Progenitor cell of endocrine pancreas (in vitro differentiated cells): ENCODE measurements around the gene CORO6. TPM values are rescaled to one million over a fixed set of nuclear protein-coding genes. Genes with fewer than 3 reads are reported as not detected.

Experiments
- DNase-seq: peaks from one replicate; pipeline ENCODE4 v3.0.0; 2021; ENCODE audit warnings: low spot score; ENCODE audit not compliant: unreplicated experiment
- H3K27ac Mint-ChIP-seq: 2 replicates; pipeline ENCODE4 v1.8.0; 2021; ENCODE audit warnings: mild to moderate bottlenecking, moderate library complexity, mixed read lengths
- H3K27me3 Mint-ChIP-seq: 2 replicates; pipeline ENCODE4 v1.8.0; 2021; ENCODE audit warnings: mixed read lengths
- H3K36me3 Mint-ChIP-seq: 2 replicates; pipeline ENCODE4 v1.8.0; 2022; ENCODE audit warnings: mixed read lengths; ENCODE audit not compliant: insufficient read depth
- H3K4me1 Mint-ChIP-seq: 2 replicates; pipeline ENCODE4 v1.8.0; 2021; ENCODE audit warnings: low read depth, mixed read lengths
- H3K4me3 Mint-ChIP-seq: 2 replicates; pipeline ENCODE4 v1.8.0; 2021; ENCODE audit warnings: low read depth, mild to moderate bottlenecking, moderate library complexity, mixed read lengths
- H3K9me3 Mint-ChIP-seq: 2 replicates; pipeline ENCODE4 v1.8.0; 2021; ENCODE audit warnings: low read depth, mixed read lengths
- CTCF ChIP-seq: fragments of 200-600 bp; sonication (generic); IDR thresholded peaks from one replicate; pipeline ENCODE4 v1.5.0; 2021; ENCODE audit warnings: antibody characterized with exemption, mild to moderate bottlenecking; ENCODE audit not compliant: unreplicated experiment
- long read RNA-seq: library from polyadenylated mRNA; unstranded; transcript quantifications from one replicate; pipeline ENCODE4 v2.0.0, GENCODE V29; 2020
- total RNA-seq: library from RNA; stranded (reverse); gene quantifications from 2 replicates; pipeline ENCODE4 v1.2.1, GENCODE V29; 2021

The CORO6 gene
- 0.27 TPM in 1 of 2 replicates, not detected in the other for total RNA-seq
- long read RNA-seq: 0 reads

GRCh38 chr17:29622337-29623282 lies at the start of gene CORO6:
TSS of gene CORO6 (minus strand) at chr17:29622912. CDS start at chr17:29621421, 1,491 bp downstream.
- no peaks in the 10 kb centered on the region for H3K9me3 Mint-ChIP-seq
- H3K4me1 Mint-ChIP-seq: no peaks in the 10 kb centered on the region
- no peak for TF ChIP-seq CTCF
- peaks cover 72% of the 10 kb centered on the region for H3K27me3 Mint-ChIP-seq
- H3K4me3 Mint-ChIP-seq: peak within 1 kb of the TSS; percentile 68
- peaks cover 2% of the 10 kb centered on the region for H3K36me3 Mint-ChIP-seq
- H3K27ac Mint-ChIP-seq: peak within 1 kb of the TSS; percentile 62
- peak; percentile 63 for DNase-seq

DNA sequence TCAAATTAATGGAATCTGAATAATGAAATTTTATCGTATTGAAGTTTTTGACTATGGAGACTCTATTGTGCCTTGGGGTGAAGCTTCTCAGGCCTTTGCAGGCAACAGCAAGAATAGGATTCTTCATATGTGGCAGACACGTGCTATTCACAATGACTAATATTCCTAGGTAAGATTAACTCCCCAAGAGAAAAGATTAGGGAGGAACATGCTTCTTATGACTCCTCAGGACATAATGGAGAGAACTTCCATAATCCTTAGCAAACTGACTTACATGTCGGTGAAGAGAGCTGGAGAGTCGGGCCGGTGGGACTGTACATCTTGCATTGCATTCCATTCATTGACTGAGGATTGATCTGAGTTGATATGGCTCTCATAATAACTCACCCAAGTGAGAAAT lies 48.9 kb upstream of the CORO6 start:
- peaks cover 9% of the 10 kb centered on the region for H3K36me3 Mint-ChIP-seq
- no peaks in the 10 kb centered on the region for H3K27me3 Mint-ChIP-seq
- H3K9me3 Mint-ChIP-seq: no peaks in the 10 kb centered on the region
- DNase-seq: no peak
- no peak overlapping the region for H3K27ac Mint-ChIP-seq
- no peak overlapping the region for H3K4me3 Mint-ChIP-seq
- no peak for TF ChIP-seq CTCF
- H3K4me1 Mint-ChIP-seq: no peaks in the 10 kb centered on the region

GRCh38 chr17:29669266-29669665 lies 46.6 kb upstream of the CORO6 start:
- DNase-seq: no peak
- no peak for TF ChIP-seq CTCF
- Mint-ChIP-seq H3K9me3 (no peaks in the 10 kb centered on the region), H3K36me3 (peaks cover 12% of the 10 kb centered on the region), H3K27me3 (no peaks in the 10 kb centered on the region), H3K4me1 (no peaks in the 10 kb centered on the region), H3K27ac (no peak overlapping the region), H3K4me3 (no peak overlapping the region)

DNA sequence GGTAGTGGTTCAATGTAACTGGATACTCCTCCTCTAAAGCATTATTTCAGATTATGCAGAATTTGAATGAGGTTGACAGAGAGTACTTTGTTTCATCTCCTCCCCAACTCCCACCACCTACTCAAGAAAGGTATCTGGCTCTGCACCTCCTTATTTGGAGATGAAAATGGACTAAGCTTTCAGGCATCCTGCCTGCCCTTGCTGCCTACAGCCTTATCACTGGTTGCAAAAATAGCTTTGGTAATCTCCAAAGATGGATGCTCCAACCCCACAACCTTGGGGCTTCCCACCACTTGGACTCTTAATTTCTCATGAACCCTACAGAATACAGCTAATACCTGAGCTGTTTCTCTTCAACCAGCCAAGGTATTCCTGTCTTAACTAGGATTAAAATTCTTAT lies 45.3 kb upstream of the CORO6 start:
- H3K27ac Mint-ChIP-seq: no peak overlapping the region
- no peaks in the 10 kb centered on the region for H3K9me3 Mint-ChIP-seq
- no peaks in the 10 kb centered on the region for H3K27me3 Mint-ChIP-seq
- DNase-seq: no peak
- H3K4me3 Mint-ChIP-seq: no peak overlapping the region
- peaks cover 3% of the 10 kb centered on the region for H3K4me1 Mint-ChIP-seq
- no peak for TF ChIP-seq CTCF
- peaks cover 12% of the 10 kb centered on the region for H3K36me3 Mint-ChIP-seq

DNA sequence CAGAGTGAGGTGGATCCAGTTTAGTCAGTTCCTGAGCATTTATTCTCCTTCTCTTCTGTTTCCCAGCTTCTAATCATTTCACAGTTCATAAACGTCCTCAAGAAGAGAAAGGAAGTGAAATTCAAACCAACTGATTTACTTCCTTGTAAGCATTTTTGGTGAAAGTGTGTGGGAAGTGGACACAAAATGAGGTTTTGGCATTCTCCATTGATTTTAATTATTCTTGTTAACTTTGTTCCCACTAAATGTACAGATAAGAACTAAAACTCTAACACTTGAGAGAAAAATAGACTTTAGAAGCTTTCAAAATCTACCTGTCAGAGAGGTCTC lies 42.7 kb upstream of the CORO6 start:
- DNase-seq: no peak
- no peak overlapping the region for H3K4me3 Mint-ChIP-seq
- no peaks in the 10 kb centered on the region for H3K27me3 Mint-ChIP-seq
- H3K36me3 Mint-ChIP-seq: peaks cover 13% of the 10 kb centered on the region
- no peak overlapping the region for H3K27ac Mint-ChIP-seq
- H3K9me3 Mint-ChIP-seq: peaks cover 3% of the 10 kb centered on the region
- no peak for TF ChIP-seq CTCF
- H3K4me1 Mint-ChIP-seq: peaks cover 7% of the 10 kb centered on the region
